ENCODE results near the gene TAF1B.

TAF1B gene

DNA sequence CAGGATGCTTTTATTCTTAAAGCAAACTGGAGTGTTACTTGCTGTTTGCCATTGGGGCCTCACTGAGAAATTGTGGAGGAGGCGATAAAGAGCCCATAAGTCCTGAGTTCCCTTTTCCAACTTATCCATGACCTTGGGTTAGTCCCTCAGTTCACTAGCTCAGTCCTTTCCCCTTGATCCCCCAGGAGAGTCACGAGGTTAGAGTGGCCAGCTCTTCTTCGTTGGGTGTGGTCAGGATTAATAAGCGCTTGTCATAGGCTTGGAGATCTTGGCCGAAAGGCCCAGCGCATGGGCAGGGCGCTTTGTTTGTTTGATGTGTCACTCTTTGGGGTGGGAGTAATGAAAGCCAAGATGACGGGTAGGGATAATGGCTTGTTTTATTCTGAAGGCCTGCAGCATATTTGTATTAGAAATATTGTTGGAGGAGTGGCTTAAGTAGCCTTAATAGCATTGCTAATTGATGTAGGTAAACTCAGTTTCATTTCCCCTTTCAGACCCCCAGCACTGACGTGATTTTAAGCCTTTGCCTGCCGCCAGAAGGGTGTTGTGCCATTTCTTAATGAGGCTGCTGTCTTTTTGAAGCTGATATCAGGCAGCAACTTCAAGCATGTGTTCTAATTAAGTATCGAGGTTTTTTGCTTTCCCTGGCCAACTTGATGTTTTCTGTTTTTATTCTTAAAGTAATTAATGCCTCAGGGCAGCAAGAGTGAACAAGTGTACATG lies 123.9 kb downstream of the TAF1B start:
- DNase-seq (ENCODE audit: low read depth), result no peak

DNA sequence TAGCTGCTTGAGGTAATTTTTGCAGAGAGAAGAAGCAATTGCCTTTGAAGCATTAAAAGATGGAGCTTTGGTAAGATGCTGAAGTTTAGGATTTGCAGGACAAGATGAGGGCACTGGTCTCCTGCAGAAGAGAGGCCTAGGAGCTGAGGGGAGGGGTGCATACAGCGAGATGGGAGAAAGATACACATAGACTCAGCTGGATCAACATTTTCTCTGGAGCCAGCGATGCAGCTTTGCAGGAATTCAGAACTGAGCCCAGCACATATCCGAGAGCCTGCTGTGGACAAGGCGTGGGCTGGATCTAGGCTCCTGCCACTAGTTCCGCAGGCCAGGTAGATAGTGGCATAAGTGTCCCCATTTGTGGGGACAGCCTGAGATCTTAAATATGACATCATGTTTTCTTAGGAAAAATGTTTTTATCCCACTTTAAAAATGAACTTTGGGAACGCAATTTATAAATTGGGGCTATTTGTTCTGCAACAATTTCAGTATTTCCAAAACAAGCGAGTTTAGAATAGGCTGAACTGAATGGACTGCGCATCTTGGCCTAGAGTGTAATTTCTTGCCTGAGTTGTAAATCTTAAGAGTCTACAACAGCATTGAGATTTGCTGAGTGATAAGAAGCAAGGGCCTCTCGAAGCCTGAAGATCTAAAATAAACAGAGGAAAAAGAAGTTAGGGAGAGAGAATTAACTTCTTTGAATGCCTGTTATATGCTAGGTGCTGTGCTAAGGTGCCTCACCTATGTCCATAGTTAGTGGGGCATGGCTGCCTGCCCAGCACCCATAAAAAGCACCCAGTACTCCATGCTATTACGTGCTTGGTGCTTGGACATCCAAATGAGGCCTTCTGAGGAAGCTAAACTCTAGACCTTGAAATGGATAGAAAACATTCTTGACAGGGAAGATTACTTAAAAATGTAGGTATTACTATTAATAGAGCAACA lies 125.6 kb downstream of the TAF1B start:
- no peak for DNase-seq (ENCODE audit: low read depth)

DNA sequence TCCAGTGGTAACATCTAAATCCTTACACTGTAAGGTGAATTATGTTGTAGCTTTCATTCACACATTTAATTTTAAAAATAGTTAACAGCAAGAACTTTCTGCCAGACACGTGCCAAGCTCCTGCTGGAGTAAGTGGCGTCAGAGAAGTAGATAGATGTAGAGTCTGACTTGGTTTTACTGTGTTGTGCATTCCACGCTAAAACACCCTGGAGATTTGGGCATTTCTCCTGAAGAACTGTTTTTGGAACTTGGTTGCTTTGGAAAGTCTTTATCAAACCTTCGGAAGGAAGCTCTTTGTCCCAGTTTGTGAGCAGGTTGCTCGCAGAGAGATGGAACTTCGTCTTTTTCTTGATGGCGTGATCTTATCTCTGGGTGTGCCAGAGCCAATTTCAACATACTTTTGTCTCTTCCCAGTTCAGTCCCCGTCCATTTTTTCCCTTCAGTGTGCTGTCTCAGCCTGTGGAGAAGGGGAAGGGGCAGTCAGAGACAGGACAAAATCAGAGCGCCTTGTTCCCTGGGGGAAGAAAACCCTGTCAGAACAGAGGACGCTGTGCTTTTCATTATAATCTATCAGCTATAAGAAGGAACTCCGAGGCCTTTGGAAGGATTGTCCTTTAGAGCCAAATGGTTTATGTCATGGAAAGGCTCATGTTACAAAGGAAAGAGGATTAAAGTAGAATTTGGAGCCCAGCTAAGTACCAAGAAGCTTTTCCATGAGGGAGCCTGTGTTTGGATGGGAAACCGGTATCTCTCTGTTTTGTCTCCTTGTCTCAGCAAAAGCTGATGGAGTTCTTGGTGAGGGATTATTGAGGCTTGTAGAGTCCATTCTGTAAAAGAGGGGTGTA lies 127.1 kb downstream of the TAF1B start:
- no peak for DNase-seq (ENCODE audit: low read depth)

GRCh38 chr2:9971105-9971818 lies 128.0 kb downstream of the TAF1B start:
- DNase-seq (ENCODE audit: low read depth), result no peak

DNA sequence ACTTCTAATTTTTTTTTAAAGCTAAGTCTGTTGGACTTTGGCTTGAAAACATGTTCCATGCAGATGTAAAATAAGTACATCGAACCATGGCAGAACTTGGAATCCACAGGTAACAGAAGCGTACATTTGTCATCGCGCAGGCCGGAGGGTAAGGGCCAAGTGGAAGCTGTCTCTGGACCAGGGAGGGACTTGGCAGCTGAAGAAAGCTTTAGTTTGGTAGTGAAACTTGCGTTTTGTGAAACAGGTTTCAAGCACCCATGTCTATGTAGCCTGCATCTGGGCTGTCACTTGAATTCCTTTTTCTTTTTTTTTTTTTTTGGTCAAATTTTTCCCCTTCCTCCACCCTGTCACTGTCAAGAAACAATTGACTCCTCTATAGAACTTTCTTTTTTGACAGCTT lies 128.6 kb downstream of the TAF1B start:
- DNase-seq (ENCODE audit: low read depth), result no peak

DNA sequence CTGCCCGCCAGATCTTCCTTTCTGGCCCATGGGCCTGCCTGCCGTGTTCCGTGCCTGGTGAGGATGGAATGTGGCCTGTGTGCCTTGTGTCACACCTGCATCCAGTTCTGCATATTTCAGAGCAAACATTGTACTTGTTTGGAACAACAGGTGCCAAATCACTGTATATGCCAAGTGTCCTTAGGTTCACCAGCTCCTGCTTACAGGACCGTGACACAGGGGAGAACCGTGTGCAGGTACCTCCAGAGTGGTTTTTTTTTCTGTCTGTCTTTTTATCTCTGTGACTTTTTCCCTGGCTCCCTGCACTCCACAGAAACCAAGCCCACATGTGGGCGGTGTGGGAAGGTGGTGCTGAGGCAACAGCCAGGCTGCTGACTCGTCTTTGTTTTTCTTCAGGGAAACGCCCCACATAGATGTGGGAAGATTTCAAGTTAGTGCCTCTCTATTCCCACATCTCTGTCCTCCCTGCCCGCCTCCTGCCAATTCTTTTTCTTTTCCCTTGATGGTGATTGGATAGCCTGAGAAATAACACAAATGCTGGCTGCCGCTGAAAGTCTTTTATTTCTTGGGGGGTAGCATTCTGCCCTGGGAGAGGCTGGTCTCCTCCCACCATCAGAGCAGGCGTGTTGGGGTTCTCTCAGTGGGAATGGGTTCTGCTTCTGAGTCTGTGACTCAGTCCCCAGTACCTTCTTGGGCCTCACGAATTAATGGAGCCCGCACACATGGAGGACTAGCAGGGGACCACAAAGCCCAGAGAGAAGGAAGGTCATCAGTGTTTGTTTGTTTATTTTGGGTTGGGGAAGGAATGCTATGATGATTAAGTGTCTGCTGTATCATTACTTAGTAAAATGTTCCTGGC lies 129.6 kb downstream of the TAF1B start:
- no peak for DNase-seq (ENCODE audit: low read depth)

- DNase-seq (ENCODE audit: low read depth), result no peak
These were observed 130.4 kb downstream of the TAF1B start for GRCh38 chr2:9973690-9974089.

DNA sequence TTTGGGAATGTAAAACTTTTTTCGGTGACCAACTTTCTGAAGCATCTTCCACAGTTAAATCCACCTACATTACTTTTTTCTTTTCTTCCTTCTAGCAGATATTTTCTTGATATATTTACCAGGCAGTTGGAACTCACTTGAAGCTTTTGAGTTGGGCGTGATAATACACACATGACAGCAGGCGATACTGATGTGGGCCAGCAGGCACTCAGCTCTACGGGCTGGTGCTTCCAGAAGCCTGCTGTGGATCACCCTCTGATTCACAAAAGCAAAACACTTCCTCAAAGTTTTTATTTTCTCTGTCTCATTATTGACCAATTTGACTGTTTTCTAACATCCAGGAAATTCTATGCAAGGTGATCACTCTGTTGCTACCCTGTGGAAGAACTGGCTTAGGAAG lies 131.1 kb downstream of the TAF1B start:
- DNase-seq (ENCODE audit: low read depth), result no peak

GRCh38 chr2:9975328-9975727 lies 132.1 kb downstream of the TAF1B start:
- DNase-seq (ENCODE audit: low read depth), result no peak

- no peak for DNase-seq (ENCODE audit: low read depth)
These were observed 132.7 kb downstream of the TAF1B start for GRCh38 chr2:9975805-9976447.

- no peak for DNase-seq (ENCODE audit: low read depth)
These were observed 136.7 kb downstream of the TAF1B start for GRCh38 chr2:9979977-9980376.

GRCh38 chr2:9980520-9980919 lies 137.2 kb downstream of the TAF1B start:
- no peak for DNase-seq (ENCODE audit: low read depth)

DNA sequence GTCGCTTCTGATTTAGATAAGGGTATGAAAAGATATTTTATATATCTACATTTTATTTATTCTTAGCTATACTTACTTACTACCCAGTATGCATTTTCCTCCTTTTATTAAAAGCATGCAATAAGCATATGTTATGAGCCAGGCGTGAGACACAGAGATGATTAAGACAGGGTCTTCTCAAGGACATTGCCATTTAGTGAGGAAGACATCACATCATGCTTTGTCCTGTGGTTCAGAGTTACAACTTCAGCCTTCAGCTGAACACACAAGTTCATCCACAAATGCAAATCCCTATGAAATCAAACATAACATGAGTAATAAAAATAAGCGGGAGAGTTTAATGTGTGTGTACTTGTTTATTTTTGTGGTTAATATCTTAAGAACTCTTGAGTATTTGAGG lies 138.4 kb downstream of the TAF1B start:
- no peak for DNase-seq (ENCODE audit: low read depth)

DNA sequence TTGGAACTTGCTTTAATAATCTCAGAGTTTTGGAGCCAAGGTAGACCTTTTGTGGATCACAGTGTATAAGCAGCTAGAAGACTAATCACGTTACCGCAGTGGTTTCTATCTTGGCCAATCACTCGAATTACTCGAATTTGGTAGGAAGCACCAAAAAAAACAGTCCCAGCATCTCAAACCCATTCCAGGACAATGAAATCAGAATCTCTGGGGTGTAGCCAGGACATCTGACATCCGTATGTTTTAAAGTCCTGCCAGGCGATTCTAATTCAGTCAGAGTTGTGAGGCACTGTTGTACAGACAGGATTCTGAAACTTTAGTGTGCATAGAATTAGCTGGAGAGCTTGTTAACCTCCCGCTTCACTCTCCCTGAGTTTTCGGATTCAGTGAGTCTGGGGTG lies 139.0 kb downstream of the TAF1B start:
- DNase-seq (ENCODE audit: low read depth), result no peak

- DNase-seq (ENCODE audit: low read depth), result no peak
These were observed 139.6 kb downstream of the TAF1B start for GRCh38 chr2:9982891-9983290.

GRCh38 chr2:9983401-9984216 lies 140.3 kb downstream of the TAF1B start:
- DNase-seq (ENCODE audit: low read depth), result no peak
